Fibroblast of upper back skin (primary cell): Measurements from ENCODE around the gene PTPRE.

Source experiments
- DNase-seq: peaks from one replicate; pipeline ENCODE4 v3.0.0-alpha.2; 2013

The PTPRE gene

DNA sequence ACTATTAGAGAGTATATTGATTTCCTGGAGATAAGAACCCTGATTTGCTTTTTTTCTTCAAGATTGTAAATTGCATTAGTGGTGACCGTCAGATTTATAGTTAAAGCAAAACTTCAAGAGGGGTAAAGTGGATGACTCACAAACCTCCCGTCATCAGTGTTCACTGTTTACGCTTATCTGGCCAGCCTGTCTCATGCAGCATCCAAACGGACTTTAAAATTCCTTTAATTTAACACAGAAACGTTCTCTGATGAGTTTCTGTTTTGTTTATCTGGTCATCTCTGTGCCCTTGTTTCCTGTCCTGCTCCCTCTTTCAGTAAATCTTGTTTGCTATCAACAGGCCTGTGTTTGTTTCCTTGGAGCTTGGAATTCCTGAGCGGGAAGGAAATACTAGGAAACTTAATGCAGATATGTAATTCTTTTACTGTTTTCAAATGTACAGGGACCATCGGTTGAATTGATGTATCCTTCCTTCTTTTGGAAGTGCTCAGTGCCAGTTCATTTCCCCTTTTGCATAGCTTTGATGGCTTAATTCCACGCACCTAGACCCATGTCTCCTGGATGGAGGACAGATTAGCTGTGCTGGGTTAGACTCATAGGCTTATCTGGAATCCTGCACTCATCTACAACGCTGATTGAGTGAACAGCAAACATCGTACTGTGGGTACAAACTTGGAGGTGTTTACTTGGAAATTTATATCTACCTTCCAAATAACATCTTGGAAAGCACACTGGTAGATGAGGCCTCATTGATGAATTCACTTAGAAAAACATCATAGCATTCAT lies 21.3 kb downstream of the PTPRE start:
- DNase-seq = no peak

DNA sequence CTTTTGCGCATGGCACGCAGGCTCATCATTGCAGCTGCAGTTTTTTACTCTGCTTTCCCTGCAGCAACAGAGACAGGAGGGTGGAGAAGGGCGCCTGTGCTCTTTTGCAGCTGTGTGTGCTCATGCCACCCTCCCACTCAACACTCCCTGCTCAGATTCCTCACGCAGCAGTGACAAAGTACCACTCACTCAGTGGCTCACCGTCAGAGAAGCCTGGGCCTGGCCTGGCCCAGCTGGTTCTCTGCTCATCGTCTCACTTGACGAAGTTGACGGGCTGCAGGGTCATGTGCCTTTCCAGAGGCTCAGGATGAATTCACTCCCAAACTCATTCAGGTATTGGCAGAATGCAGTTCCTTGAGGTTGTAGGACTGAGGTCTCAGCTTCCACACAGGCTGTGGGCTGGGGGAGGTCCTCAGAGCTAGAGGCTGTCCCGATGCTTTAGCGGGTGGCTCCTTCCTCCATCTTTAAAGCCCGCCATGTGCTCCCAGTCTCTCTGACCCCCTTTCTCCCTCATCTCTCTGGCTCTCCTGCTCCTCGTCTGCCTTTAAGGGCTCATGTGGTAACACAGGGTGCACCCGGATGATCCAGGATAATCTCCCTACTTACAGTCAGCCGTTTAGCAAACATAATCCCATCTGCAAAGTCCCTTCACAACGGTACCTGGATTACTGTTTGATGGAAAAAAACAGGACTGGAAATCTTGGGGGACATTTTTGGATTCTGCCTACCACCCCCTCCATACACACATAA lies 25.8 kb downstream of the PTPRE start:
- DNase-seq = no peak

- no peak for DNase-seq
These were observed 26.4 kb downstream of the PTPRE start for GRCh38 chr10:127933271-127933670.

DNA sequence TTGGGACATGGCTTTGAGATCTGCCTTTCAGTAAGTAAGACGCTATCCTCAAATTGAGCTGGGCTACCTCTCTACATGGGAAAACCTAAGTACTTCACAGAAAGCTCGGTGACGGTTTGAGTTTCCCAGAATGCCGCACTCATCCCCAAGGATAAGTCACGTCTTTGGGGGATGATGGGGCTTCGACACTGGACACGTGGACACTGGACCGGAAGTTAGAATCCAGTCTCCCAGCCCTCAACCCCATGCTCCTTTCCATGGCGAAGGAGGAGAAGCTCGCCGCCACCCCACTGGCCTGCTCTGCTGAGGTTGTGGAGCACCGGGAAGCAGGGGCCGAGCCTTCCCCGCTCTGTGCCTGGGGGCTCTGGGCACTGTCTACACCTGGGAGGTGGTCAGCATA lies 27.5 kb downstream of the PTPRE start:
- no peak for DNase-seq

DNA sequence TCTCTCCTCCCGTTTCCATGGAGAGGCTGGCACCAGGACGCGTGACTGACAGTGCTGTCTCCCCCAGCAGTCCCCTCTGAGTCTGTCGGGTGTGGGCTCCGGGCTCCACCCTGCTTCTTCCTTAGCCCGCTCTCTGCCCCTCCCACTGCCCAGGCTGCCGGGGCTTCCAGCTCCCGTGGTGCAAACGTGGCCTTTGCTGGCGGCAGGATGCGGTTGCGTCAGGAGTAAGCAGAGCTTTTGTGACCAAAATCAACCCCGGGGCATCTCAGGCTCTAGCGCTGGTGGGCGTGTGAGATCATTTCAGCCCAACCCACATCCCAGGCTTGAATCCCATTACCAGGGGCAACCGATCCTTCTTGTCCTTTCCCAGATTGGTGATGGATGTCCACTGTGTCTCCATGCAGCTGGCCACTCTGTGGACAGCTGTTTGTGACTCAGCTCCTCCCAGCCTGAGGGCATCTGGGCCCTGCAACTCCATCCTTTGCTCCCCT lies 28.2 kb downstream of the PTPRE start:
- DNase-seq = no peak

- DNase-seq = no peak
These were observed 30.2 kb downstream of the PTPRE start for GRCh38 chr10:127937069-127937468.

DNA sequence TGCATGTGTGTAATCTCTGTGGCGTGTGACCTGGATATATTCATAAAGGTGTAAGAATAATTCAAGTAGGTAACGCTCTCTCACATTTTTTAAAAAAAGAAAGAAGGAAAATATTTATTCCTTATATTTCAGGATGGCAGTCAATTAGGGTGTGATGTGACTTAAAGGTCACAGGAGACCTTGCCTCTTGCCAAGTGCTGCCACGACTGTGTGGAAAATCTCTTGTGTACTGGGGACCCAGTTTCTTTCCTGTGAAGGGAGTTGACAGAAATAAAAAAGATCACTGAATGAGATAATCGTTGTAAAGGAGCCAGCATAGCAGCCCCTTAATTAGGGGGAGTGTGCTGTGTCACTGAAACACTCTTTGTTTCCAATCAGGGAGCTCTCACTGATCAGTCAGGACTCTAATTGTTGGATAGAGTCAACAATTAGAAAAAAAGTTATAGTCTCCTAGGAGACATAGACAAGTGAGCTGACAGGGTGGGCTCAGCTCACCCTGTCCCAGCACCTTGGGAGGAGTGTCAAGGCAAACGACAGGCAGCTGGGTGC lies 31.1 kb downstream of the PTPRE start:
- DNase-seq = no peak

- no peak for DNase-seq
These were observed 33.0 kb downstream of the PTPRE start for GRCh38 chr10:127939786-127940330.

DNA sequence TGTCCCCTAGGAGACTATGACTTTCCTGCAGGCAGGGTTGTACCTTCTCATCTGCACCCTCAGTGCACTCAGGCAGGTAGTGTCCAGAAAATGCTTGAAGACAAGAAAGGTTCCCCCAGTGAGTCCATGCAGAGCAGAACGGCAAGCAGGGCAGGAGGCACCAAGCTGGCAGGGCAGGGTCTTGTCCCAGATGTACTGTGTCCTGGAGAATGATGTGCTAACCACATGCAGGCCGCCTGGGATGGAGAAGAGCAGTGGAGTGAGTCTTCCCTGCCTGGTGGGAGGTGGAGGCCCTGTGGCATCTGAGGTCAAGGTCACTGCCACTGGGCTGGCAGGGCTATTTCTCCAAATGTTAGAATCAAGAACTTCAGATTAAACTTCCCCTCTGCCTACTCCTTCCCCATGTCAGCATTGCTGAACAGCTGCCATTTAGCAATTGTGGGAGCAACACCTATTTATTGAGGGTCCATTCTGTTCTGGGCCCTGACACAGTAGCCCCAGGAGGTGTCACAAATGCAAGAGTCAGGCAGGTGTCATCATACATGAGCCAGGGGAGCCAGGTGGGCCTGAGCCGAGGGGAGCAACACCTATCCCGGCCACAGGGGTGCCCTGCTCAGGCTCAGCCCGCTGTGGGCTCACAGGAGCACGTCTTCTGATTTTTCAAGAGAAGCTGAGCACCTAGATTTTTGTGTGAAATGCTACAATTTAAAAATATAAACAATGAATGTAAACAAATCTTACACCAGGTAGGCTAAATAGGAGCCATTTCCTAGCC lies 34.1 kb downstream of the PTPRE start:
- no peak for DNase-seq

- no peak for DNase-seq
These were observed 35.9 kb downstream of the PTPRE start for GRCh38 chr10:127942811-127943210.

GRCh38 chr10:127943336-127943910 lies 36.5 kb downstream of the PTPRE start:
- no peak for DNase-seq

DNA sequence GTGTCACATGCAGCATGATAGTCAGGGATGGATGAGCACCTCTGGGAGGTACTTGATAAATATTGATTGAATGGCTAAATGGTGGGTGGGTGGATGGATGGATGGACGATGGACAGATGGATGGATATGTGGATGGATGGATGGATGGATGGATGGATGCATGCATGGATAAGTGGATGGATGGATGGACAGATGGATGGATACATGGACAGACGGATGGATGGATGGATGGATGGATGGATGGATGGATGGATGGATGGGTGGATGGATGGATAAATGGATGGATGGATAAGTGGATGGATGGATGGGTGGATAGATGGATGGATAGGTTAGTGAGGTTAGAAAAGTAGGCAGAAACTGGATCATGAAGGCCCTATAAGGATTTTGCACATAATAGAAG lies 37.4 kb downstream of the PTPRE start:
- no peak for DNase-seq

GRCh38 chr10:127945341-127945758 lies 38.4 kb downstream of the PTPRE start:
- DNase-seq = peak; percentile 7

GRCh38 chr10:127945948-127946711 lies 39.2 kb downstream of the PTPRE start:
- DNase-seq = no peak

DNA sequence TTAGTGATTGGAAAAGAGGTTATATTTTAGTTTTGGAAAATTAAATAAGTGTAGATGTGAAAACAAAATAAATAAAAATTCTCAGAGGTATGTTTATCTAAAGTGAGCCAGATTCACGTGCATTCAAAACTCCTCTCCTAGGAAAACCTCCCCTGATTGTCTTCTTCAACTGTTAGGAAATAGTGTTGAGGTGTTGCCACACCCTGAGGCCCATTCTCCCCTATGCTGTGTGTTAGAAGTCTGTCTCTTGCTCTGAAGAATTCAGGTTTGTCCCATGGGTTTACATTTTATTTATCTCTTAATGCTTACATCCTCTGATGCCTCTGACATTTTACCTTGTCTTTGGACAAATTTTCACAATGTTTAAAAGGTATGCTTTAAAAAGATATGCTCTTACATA lies 40.3 kb downstream of the PTPRE start:
- no peak for DNase-seq

DNA sequence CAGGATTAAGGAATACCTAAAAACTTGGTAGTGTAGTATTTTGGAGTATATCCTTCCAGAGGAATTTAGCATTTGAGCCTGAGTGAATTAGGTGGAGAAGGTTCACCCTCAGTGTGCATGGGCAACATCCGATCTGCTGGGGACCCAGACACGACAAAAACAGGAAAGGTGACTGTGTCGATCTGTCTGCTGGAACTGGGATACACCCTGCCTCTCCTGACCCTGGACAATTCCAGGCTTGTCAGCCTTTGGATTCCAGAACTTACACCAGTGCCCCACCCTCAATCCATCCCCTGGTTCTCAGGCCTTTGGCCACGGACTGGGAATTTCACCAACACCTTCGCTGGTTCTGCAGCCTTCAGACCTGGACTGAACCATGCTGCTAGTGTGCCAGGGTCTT lies 41.9 kb downstream of the PTPRE start:
- no peak for DNase-seq

DNA sequence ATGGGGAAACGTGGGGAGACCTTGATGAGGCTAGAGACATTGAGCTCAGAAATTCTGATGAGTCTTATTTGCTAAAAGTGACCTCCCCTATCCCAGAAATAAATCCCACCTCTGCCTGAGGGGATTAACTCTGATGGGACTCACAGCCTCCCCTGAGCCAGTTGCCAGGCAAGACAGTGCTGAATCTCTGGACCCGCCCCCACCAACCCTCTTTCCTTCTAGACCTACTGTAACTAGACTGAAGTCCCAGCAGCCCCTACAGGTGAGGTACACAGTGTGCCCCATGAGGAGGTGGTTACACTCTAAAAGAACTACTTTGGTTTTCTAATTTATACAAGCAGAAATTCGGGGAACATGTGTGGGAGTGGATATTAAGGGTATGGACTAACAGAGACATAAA lies 42.9 kb downstream of the PTPRE start:
- DNase-seq = no peak

DNA sequence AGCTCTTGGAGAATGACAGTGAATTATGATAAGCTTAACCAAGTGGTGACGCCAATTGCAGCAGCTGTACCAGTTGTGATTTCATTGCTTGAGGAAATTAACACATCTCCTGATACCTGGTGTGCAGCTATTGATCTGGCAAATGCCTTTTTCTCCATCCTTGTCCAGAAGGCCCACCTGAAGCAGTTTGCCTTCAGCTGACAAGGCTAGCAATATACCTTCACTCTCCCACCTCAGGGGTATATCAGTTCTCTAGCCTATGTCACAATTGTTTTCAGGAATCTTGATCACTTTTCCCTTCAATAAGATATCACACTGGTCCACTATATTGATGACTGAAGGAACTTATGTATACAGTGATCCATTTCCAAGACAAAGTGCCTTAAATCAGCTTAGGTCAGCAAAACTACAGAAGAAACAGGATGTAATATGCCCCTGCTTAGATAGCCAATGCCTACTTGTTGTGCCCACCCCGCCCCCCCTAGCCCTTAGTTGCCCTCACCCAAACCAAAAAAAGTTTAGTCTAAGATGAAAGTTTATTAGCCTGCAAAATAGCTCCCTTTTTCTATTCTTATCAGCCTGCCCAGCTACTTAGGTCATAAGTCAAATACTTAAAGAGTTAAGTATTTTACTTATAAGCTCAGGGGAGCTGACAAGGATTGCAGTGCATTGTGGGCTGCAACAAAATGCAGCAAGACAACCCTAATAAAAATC lies 45.1 kb downstream of the PTPRE start:
- DNase-seq = no peak

GRCh38 chr10:127952575-127952869 lies 45.6 kb downstream of the PTPRE start:
- no peak for DNase-seq

DNA sequence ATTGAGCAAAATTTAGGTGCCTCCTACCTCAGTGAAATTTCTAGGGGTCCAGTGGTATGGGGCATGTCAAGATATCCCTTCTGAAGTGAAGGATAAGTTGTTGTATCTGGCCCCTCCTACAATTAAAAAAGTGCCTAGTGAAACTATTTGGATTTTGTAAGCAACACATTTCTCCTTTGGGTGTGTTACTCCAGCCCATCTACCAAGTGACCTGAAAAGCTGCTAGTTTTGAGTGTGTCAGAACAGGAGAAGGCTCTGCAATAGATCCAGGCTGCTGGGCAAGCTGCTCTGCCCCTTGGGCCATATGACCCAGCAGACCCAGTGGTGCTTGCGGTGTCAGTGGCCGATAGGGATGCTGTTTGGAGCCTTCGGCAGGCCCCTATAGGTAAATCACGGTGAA lies 46.0 kb downstream of the PTPRE start:
- no peak for DNase-seq

DNA sequence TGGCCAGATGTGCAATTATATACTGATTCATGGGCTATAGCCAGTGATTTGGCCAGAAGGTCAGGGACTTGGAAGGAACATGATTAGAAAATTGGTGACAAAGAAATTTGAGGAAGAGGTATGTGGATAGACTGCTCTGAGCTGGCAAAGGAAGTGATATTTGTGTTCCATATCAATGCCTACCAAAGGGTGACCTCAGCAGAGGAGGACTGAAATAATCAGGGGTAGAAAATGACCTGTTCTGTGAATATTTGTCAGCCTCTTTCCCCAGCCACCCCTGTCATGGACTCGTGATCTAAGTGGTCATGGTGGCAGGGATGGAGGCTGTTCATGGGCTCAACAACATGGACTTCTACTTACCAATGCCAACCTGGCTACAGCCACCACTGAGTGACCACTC lies 47.0 kb downstream of the PTPRE start:
- no peak for DNase-seq
